HG02588 (cell line): Measurements from ENCODE around the gene SLC9A1.
A peak's percentile ranks its signal among the peaks of the same experiment; 100 is the strongest.
"Not testable (repeated sequence)": the region's sequence is repeated elsewhere in the genome, so short reads cannot be mapped to it uniquely, and the experiment has no call there.

ENCODE experiments used
- ATAC-seq: cut with Tn5 transposase; IDR thresholded peaks from one replicate; pipeline ENCODE4 v1.9.1; 2021; ENCODE audit warnings: mild to moderate bottlenecking, moderate library complexity; ENCODE audit not compliant: unreplicated experiment

The SLC9A1 gene

DNA sequence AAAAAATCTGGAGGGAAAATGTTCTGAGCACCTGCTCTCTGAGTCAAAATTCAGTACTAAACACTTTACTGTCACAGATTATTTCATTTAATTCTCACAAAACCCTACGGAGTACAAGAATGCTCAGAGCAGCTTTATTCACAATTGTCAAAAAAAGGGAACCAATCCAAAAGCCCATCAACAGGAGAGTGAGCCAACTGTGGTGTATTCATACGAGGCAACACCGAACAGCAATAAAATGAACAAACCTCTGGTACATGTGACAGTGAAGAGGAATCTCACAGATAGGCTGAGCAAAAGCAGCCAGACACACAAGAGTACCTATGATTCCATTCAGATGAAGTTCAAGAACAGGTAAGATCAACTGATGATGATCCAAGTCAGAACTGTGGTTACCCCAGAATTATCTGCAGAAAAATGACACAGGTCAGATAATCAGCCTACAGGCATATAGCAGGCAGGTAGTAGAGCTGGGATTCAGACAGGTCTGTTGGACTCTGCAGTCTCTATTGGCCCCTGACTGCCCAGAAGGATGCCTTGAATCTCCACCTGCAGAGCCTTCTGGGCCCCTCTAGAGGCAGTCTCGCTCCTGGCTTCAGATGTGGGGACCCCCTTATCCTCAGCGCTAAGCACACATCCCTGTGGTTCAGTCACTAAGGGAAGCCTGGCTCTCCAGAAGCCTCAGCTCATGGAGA lies 19.2 kb downstream of the SLC9A1 start:
- ATAC-seq, result no peak

DNA sequence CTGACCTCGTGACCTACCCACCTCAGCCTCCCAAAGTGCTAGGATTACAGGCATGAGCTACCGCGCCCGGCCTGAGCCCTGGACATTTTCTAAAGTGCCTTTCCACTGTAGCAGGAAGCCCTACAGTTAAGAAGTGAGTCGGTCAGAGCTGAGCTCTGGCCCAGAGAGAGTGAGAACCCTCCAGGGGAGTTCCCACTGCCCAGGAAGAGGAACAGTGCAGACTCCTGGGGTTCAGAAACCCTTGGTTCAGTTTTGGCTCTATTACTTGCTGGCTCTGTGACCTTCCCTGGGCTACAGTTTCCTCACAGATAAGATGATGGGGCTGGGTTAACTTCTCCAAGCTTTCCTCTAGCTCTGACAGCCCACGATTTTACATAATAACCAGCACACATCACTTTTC lies 20.9 kb downstream of the SLC9A1 start:
- peak; percentile 67 for ATAC-seq

DNA sequence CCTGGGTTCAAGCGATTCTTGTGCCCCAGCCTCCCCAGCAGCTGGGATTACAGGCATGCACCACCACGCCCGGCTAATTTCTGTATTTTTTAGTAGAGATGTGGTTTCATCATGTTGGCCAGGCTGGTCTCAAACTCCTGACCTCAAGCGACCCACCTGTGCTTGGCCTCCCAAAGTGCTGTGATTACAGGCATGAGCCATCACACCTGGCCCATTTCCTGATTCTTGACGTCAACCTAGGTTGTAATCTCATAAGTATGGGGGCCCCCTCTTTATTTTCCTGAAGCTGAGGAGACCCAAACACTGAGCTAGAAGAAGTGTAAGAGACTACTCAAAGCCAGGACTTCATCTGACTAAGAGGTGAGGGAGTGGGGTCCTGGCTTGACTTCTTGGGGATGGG lies 21.8 kb downstream of the SLC9A1 start:
- ATAC-seq, result no peak

DNA sequence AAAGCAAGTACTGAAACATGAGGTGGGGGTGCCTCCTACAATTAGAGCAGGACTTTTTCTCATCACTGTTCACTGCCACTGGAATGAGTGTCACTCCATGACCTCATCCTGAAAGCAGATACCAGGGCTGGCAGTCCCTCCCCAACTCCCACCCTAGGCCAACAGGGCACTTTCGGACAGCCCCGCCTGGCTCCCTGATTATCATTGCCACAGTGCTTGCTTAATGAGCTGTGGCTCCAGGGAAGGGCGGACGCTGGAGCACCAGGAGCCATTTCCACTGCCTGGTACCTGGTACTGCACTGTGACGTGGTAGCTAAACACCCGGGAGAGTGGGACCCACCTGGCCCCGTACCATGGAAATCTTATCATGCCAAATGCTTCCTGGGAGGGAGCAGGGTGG lies 22.3 kb downstream of the SLC9A1 start:
- ATAC-seq, result no peak

DNA sequence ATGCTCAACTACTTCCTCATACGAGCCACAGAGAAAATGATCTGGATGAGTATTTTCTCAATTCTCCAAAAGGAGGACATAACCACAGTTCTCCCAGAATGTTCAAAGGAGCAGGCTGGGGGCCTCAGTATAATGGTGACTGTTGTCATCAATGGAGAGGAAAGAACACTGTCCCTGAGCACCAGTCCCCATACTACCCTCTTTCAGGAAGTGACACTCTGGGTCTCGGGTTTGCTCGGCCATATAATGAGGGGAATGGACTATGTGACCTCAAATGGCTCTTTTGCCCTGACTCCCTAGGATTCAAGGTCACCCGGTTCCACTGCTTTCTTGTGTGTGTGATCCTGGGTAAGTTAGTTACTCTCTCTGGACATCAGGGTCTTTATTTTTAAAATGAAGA lies 22.8 kb downstream of the SLC9A1 start:
- no peak for ATAC-seq

DNA sequence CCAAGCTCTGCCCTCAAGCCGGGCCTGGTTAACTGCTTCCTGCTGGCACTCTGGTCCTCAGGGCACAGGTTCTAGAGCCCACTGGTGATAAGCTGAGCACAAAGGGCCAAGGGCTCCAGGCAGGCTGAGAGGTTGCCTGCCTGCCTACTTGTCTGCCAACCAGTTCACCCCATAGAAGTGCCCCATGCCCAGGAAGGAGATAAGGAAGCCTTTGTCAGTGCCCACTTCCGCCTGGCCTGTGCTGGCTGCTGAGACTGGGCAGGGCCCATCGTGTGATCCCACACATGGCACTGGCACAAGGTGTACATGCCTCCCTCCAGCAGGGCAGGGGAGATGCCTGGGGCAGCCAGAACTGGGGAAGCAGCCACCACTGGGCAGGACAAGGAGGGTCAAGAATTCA lies 24.1 kb downstream of the SLC9A1 start:
- no peak for ATAC-seq

DNA sequence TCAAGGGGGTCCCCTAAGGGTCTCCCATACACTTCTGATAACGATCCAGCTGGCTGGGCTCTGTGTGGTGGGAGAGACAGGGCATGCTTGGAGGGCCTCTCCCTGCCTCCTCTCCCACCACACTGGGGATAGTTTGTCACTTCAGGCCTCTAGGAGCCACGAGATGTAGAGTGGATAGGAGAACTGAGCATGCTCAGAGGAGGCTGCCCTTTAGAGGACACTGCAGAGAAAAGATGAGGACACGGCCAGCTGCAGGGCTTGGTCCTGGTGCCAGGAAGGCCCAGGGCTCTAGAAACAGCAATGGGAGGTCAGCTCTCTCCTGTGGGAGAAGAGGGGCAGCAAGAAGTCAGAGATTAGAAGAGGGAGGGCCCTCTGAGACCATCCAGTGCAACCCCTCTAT lies 25.7 kb downstream of the SLC9A1 start:
- no peak for ATAC-seq

DNA sequence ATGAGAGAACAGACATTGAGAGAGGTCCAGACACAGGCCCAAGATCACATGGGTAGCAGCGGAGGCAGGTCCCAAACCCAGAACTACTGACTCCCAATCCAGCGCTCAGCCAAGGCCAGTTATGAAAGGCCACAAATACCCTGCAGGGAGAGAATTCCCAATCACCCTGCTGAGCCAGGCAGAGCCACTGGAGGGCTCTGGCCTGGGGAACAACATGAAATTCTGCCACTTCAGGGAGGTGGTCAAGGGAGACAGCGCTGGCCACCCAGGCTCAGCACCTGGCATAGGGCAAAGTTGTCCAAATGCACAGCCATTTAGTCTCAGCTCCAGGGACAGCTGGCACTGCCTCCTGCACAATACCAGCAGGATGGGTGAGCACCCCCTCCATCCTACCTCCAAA lies 27.5 kb downstream of the SLC9A1 start:
- no peak for ATAC-seq

DNA sequence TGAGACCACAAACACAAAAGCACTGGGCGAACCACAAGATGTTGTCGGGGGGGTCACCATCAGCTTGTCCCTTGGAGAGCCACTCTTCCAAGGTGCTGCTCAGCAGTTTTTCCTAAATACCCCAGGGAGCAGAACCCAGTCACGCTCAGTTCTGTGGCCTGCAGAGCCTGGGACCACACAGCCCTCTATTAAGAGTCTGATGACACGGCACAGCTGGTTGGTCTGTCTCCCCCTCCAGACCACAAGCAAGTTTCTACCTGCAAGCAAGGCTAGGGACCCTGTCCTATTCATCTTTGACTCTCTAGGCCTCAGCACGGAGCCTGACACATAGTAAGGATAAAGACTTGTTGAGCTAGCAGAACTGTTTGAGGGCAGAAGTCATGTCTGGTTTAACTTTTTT lies 28.5 kb downstream of the SLC9A1 start:
- ATAC-seq, result no peak

DNA sequence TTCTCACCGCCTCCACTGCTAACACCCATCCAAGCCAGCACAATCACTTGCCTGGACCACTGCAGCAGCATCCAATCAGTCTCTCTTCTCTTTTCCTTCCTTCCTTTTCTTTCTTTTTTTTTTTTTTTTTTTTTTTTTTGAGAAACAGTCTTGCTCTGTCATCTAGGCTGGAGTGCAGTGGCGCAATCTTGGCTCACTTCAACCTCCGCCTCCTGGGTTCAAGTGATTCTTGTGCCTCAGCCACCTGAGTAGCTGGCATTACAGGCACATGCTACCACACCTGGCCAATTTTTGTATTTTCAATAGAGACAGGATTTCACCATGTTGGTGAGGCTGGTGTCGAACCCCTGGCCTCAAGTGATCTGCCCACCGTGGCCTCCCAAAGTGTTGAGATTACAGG lies 29.8 kb downstream of the SLC9A1 start:
- ATAC-seq, result not testable (repeated sequence)

DNA sequence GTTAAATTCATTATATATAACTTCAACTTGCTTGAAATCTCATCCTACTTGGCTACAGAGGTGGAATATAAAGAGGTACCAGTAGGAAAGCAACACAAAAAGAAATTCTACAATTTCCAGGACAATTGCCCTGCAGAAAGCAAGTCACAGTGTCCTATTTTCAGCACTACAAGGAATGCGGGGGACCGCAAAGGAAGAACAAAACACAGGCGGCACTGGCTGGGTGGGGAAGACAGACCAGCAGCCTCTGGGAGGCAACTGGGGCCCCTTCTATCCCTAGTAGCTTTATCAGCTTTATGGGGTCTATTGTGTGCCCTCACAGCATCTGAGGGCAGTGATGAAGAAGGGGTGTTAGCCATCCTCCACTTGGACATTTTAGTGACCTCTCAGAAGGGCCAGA lies 30.5 kb downstream of the SLC9A1 start:
- ATAC-seq, result no peak

DNA sequence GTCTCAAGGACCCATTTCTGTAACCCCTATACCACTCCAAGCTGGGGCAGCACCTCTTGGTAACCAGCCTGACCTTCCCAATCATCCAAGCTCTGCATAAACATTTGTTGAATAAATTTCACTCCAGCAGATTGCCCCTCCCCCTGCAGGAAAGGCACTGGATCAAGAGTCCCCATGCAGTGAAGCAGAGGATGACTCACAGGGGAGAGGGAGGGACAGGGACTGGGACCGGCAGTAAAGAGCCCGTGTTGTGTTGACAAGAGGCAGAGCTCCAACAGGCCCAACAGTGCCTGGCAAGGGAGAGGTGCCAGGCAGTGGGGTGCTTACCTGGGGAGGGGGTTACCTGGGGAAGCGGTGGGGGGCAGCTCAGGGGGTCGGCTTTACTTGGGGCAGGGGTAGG lies 32.3 kb downstream of the SLC9A1 start:
- no peak for ATAC-seq

DNA sequence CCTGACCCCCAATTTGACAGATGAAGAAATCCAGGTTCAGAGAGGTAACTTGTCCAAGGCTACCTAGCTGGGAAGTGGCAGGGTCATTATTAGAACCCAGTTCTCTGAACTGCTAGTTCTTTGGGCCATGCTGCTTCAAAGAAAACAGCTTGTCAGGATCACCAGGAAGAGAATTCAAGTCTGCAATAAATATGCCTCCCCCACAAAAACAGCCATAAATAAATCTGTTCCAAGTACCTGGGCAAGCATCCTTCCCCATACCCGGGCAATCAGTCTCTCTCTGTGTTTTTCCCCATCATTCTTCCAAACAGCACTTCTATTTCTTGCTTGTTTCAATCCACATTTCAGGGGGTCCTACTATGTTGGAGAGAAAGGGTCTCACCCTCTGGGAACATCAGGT lies 34.1 kb downstream of the SLC9A1 start:
- no peak for ATAC-seq

DNA sequence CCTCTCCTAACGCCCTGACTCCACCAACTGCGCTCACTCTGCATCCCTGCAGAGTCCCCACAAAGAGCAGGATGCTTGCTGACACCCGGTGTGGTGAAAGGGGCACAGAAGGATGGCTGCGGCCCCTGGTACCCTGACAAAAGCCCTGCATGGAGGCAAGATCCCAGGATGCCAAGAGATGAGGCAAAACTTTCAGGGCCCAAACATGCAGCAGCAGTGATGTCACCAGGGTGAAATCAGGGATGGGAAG lies 36.6 kb downstream of the SLC9A1 start:
- ATAC-seq, result no peak

DNA sequence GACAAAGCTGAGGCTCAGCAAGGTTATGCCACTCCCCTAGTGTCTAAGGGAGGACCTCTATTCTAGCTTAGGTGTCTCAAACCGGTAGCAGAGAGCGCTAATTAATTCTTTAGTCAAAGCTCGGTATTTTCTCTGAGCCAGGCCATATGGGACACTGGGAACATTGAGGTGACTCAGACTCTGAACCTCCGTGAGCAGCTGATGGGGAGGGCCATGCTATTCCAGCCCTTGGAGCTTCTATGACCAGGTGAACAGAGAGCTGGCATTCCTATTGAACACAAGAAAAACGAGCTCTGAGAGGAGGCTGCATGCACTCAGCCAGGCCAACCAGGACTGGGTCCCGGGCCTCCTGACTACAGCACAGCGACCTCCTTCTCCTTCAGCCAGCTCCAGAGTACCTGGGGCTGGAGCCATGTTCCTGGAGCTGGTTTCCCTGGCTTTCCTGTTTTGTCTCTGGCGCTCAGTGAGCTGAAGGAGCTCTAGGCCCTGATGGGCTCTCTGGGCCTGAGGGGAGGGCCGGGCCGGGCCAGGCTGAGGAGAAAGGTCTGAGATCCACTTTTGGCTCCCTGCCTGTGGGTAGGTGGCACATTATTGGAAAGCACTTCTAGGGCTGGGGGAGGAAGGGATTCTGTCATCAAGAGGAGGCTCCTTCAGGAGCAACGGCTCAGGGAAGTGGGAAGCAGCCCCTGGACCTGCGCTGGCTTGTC lies 37.0 kb downstream of the SLC9A1 start:
- ATAC-seq, result no peak

DNA sequence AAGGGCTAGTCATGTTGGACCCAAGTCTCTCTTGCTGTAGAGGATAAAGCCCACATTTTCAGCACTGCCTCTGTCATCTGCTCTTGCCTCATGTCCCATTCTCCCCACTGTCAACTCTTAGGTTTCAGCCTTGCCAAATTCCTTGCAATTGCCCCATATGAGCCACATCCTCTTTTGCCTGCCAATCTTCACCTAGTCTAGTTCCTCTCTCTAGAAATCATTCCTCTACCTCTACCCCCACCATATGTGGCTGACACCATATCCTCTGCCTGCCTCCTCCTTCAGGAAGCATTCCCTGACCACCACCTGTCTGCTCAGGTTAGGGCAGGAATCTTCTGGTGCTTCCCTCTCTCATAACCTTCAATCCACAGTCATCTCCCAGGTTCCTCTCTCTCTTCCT lies 38.2 kb downstream of the SLC9A1 start:
- no peak for ATAC-seq

DNA sequence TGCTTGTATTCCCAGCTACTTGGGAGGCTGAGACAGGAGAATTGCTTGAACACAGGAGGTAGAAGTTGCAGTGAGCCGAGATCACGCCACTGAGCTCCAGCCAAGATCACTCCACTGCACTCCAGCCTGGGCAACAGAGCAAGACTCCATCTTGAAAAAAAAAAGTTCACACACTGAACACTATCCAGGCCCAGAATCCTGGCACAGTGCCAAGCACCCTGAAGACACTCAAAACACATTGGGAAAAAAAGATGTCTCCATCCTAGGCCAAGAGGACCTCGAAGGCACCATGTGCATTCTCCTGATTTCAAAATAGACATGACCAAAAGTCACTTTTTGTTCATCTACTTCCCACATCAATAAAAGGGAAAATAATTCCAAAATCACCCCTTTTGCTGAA lies 38.7 kb downstream of the SLC9A1 start:
- ATAC-seq, result no peak

DNA sequence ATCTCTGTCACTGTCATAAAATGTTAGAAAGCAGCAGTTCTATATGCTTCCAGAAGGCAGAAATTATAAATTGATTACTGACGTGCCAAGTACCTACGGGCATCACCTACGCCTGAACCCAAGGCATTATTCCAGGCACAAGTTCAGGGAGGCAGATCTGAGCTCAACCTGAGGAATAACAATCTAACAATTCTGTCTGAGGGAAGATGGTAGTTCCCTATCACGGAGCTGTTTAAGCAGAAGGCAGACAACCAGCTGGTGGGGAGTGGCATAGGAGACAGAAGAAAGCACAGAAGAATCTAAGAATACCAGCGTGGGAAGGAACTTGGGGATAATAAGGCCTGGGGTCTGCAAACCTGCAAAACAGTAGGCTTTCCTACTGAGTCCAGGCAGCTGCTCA lies 40.4 kb downstream of the SLC9A1 start:
- no peak for ATAC-seq

DNA sequence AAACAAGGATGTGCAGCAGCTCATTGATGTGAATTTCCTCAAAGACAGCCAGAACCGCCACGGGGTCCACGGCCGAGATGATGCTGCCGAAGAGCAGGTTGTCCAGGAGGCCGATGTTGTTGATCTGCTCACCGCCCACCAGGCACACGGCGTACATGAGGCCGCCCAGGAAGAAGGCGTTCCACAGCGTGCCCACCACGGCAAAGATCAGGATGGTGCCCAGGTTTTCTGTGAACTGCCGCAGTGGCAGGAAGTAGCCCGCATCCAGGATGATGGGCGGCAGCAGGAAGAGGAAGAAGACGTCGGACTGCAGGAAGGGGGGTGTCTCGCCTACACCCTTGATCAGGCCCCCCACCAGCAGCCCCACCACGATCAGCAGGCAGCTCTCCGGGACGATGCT lies 41.1 kb downstream of the SLC9A1 start:
- ATAC-seq, result no peak

DNA sequence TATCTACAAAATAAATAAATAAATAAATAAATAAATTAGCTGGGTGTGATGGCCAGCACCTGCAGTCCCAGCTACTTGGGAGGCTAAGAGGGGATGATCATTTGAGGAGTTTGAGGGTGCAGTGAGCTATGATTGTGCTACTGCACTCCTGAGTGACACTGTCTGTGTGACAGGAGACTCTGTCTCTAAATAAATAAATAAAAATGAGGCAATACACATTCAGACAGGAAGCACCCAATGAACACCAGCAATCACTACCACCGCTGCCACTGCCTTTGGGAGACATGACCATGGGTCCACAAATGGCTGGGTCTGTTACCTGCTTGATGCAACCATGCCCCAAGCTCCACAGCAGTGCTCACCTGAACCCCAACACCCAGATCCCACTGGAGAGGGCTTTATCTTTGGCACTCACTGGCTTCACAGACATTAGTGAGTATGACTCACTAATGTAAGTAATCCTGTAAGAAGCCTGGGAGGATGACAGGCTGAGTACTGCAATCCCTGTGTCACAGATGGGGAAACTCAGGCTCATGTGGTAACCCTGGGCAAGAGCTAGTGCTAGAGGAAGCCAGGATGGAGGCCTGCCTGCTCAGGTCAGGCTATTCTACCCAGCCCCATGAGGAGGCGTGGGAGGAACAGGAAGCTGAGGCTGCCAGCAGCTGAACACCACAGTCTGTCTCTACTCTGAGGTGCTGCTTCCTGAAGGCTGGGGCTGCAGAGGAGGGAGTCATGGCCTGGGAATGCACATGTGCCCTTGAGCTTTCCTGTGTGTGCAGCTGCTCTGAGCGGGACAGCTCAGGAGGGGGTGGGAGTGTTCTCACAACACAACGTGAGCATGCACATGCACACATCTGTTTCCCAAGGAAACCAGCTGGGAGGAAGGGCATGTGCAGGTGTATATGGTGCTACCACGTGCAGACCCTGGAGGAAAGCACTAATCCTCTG lies 43.0 kb downstream of the SLC9A1 start:
- peak; percentile 80 for ATAC-seq

DNA sequence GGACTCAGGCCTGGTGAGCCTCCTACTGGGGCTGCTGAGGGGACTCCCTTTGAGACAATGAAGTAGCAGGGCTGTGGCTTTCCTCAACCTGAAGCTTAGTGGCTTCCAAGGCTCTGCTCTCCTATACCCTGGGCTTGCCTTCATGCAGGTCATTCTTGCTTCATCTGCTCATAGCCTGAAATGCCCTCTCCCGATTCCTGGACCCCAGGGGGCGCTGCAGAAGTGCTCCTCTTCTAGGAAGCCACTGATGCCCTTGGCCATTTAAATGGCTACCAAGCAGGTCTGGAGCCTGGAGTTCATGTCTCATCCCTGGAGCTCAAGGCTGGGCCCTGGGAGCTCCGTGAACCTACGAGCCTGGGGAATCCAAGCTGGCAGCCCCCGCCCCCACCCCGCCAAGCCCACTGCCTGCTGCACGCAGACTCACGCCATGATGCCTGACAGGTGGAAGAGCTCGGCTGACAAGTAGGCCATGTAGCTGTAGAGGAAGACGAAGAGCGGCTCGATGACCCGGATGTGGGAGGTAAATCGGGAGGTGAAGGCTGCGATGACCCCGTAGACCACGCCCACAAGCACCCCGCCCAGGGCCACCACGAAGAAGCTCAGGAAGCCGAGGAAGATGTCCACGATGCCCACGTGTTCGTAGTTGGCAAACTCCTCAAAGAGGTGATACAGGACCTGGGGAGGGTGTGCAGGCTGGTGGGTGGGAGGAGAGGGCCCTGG lies 45.7 kb downstream of the SLC9A1 start:
- ATAC-seq, result no peak
